Mononuclear cell (primary cell): Measurements from ENCODE around the gene CLDN14. TPM values are rescaled to one million over a fixed set of nuclear protein-coding genes. Genes with fewer than 3 reads are reported as not detected.

ENCODE experiments used
- H3K27me3 ChIP-seq: 2 replicates; pipeline ENCODE4 v1.6.0; 2011; ENCODE audit warnings: low read length, control low read depth; ENCODE audit not compliant: insufficient read depth
- H3K4me1 ChIP-seq: 2 replicates; pipeline ENCODE4 v1.5.1; 2011; ENCODE audit warnings: mild to moderate bottlenecking, low read length, control low read depth; ENCODE audit not compliant: insufficient read depth
- H3K4me3 ChIP-seq: 2 replicates; pipeline ENCODE4 v1.5.1; 2011; ENCODE audit warnings: mild to moderate bottlenecking, low read length, moderate library complexity
- H3K9me3 ChIP-seq: 2 replicates; pipeline ENCODE4 v1.5.1; 2011; ENCODE audit warnings: low read depth, mild to moderate bottlenecking, control low read depth, low read length
- total RNA-seq: library from RNA; depleted of rRNA; stranded (reverse); fragments of >200 nt; gene quantifications from one replicate; pipeline ENCODE4 v1.2.3, GENCODE V29; 2012

Gene CLDN14
- total RNA-seq, 1 donor = not detected

GRCh38 chr21:36464590-36464989 lies 15.3 kb downstream of the CLDN14 start:
- Histone ChIP-seq H3K27me3 (no peaks in the 10 kb centered on the region), H3K4me1 (no peaks in the 10 kb centered on the region), H3K4me3 (no peak overlapping the region), H3K9me3 (no peaks in the 10 kb centered on the region)

GRCh38 chr21:36463991-36464390 lies 15.9 kb downstream of the CLDN14 start:
- Histone ChIP-seq H3K4me1 (no peaks in the 10 kb centered on the region), H3K27me3 (no peaks in the 10 kb centered on the region), H3K4me3 (no peak overlapping the region), H3K9me3 (no peaks in the 10 kb centered on the region)

- Histone ChIP-seq H3K4me1 (no peaks in the 10 kb centered on the region), H3K4me3 (no peak overlapping the region), H3K9me3 (no peaks in the 10 kb centered on the region), H3K27me3 (no peaks in the 10 kb centered on the region)
Measured at GRCh38 chr21:36463204-36463603, 16.7 kb downstream of the CLDN14 start.

- no peaks in the 10 kb centered on the region for H3K4me1 ChIP-seq
- H3K4me3 ChIP-seq = no peak overlapping the region
- H3K9me3 ChIP-seq = no peaks in the 10 kb centered on the region
- H3K27me3 ChIP-seq = no peaks in the 10 kb centered on the region
Measured at GRCh38 chr21:36461918-36462486, 17.9 kb downstream of the CLDN14 start.

GRCh38 chr21:36461277-36461917 lies 18.5 kb downstream of the CLDN14 start:
- Histone ChIP-seq H3K9me3 (no peaks in the 10 kb centered on the region), H3K27me3 (no peaks in the 10 kb centered on the region), H3K4me1 (no peaks in the 10 kb centered on the region), H3K4me3 (no peak overlapping the region)

GRCh38 chr21:36460866-36461265 lies 19.1 kb downstream of the CLDN14 start:
- Histone ChIP-seq H3K4me1 (no peaks in the 10 kb centered on the region), H3K27me3 (no peaks in the 10 kb centered on the region), H3K4me3 (no peak overlapping the region), H3K9me3 (no peaks in the 10 kb centered on the region)

- Histone ChIP-seq H3K4me3 (no peak overlapping the region), H3K4me1 (no peaks in the 10 kb centered on the region), H3K9me3 (no peaks in the 10 kb centered on the region), H3K27me3 (no peaks in the 10 kb centered on the region)
Measured at GRCh38 chr21:36459098-36459497, 20.8 kb downstream of the CLDN14 start.

- Histone ChIP-seq H3K27me3 (no peaks in the 10 kb centered on the region), H3K4me1 (no peaks in the 10 kb centered on the region), H3K4me3 (no peak overlapping the region), H3K9me3 (no peaks in the 10 kb centered on the region)
Measured at GRCh38 chr21:36456729-36457414, 23.1 kb downstream of the CLDN14 start.

DNA sequence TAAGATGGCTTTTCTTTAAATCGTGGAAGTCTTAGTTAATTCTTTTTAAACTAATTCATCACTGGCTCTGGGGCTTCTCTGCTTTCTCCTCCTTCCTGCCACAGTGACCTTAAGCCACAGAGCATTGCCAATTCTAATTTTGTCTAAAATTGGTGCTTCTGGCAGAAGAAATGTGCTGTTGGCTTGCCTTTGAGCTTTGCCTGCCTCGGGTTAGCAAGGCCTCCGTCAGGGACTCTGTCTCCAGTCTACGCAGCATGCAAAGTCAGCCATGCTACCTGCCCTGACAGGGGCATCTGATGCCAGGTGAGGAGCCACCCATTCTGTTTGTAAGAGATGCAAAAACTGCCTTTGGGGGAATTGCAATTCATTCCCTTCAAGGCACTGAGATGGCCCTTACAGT lies 25.2 kb downstream of the CLDN14 start:
- Histone ChIP-seq H3K27me3 (no peaks in the 10 kb centered on the region), H3K9me3 (no peaks in the 10 kb centered on the region), H3K4me3 (no peak overlapping the region), H3K4me1 (no peaks in the 10 kb centered on the region)

- no peaks in the 10 kb centered on the region for H3K9me3 ChIP-seq
- no peaks in the 10 kb centered on the region for H3K4me1 ChIP-seq
- H3K4me3 ChIP-seq = no peak overlapping the region
- H3K27me3 ChIP-seq = no peaks in the 10 kb centered on the region
Measured at GRCh38 chr21:36454093-36454531, 25.8 kb downstream of the CLDN14 start.

DNA sequence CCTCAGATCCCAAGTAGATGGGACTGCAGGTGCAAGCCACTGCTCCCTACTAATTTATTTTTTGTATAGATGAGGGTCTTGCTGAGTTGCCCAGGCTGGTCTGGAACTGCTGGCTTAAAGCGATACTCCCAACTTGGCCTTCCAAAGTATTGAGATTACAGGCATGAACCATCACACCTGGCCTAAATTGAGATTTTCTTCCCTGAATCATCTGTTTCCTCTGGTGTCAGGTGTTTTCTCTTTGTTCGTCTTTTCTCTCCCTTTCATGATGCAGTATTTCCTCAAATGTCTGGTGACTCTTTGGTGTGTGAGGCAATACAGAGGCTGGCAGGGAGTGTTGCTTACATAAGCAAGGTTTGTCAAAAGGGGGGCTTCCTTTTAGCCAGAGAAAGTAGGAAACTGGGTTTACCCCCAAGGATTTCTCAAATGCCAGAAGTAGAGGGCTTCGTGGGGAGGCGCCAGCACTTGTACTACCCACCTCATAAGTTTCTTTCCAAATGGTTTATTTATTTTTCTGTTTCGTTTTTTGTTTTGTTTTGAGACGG lies 27.6 kb downstream of the CLDN14 start:
- Histone ChIP-seq H3K4me3 (no peak overlapping the region), H3K27me3 (no peaks in the 10 kb centered on the region), H3K4me1 (no peaks in the 10 kb centered on the region), H3K9me3 (no peaks in the 10 kb centered on the region)

DNA sequence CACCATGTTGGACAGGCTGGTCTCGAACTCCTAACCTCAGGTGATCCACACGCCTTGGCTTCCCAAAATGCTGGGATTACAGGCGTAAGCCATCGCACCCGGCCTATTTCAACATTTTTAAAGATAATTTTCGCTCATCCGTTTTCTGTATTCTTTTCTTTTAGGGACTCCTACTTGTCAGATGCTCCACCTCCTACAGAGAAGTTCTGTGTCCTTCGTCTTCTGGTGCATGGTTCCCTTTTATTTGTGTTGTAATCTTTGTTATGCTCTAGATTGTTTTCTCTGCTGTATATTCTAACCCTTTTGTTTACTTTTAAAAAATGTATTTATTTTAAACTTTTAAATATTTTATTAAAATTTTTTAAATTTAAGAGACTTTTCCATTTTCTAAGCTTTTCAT lies 28.4 kb downstream of the CLDN14 start:
- no peaks in the 10 kb centered on the region for H3K9me3 ChIP-seq
- H3K4me3 ChIP-seq = no peak overlapping the region
- no peaks in the 10 kb centered on the region for H3K27me3 ChIP-seq
- H3K4me1 ChIP-seq = no peaks in the 10 kb centered on the region

- Histone ChIP-seq H3K27me3 (no peaks in the 10 kb centered on the region), H3K9me3 (no peaks in the 10 kb centered on the region), H3K4me1 (no peaks in the 10 kb centered on the region), H3K4me3 (no peak overlapping the region)
Measured at GRCh38 chr21:36450511-36450910, 29.4 kb downstream of the CLDN14 start.

GRCh38 chr21:36446301-36446700 lies 33.6 kb downstream of the CLDN14 start:
- Histone ChIP-seq H3K27me3 (no peaks in the 10 kb centered on the region), H3K9me3 (no peaks in the 10 kb centered on the region), H3K4me1 (no peaks in the 10 kb centered on the region), H3K4me3 (no peak overlapping the region)

DNA sequence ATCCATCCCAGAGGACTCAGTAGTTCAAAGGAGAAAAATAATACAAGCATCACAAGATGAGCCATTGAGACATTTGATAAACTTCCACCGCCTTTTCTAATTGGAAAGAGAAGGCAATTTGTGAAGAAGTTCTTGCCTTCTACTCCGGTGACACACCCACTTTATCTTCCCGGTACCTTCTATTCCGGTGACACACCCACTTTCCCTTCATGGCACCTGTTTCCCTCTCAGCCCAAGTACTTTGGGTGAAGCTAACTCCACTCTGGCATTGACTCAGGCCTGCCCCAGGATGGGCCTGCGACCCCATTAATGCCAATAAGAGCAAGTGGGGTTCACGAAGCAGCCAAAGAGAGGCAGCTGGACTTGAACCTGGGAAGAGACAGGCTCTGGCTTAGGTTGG lies 38.2 kb downstream of the CLDN14 start:
- Histone ChIP-seq H3K4me1 (peaks cover 5% of the 10 kb centered on the region), H3K4me3 (no peak overlapping the region), H3K9me3 (no peaks in the 10 kb centered on the region), H3K27me3 (no peaks in the 10 kb centered on the region)
